SH-SY5Y (cell line): Measurements from ENCODE around the gene WBP2NL.

ENCODE experiments used
- GATA2 ChIP-seq: IDR thresholded peaks from 2 replicates; pipeline ENCODE4 v1.6.1; 2011; ENCODE audit warnings: mild to moderate bottlenecking, low read depth, low read length
- GATA3 ChIP-seq: IDR thresholded peaks from 2 replicates; pipeline ENCODE4 v1.6.1; 2011; ENCODE audit warnings: low read depth, mild to moderate bottlenecking, low read length, moderate library complexity

WBP2NL gene

DNA sequence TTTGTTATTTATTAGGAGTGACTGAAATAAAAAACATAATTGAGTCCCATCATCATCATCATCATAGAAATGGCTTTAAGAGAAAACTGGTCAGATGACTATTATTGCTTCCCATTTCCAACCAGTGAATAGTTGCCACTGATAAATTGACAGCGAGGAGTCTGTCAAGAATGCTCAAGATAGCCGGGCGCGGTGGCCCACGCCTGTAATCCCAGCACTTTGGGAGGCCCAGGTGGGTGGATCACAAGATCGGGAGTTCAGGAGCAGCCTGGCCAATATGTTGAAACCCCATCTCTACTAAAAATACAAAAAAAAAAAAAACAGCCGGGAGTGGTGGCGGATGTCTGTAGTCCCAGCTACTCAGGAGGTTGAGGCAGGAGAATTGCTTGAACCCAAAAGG lies 1.9 kb downstream of the WBP2NL start:
- TF ChIP-seq GATA2 = no peak
- no peak for TF ChIP-seq GATA3

DNA sequence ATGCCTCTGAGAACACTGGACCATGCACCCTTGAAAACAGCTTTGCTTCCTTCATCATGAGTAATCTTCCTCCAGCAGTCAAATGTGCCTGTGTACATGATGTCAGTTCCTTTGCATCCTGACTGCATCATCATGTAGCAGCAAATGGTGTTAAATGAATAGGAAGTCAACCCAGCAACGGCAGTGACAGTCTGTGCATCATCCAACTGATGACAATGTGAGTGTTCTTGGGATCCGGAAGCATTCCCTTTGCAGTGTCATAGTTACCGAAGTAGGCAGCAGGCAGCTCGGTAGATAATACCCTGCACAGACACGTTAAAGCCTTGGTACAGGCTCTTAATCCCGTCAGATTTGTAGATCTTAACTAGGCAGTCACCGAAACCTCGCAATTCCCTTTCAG lies 2.5 kb downstream of the WBP2NL start:
- TF ChIP-seq GATA3 (no peak), GATA2 (no peak)

DNA sequence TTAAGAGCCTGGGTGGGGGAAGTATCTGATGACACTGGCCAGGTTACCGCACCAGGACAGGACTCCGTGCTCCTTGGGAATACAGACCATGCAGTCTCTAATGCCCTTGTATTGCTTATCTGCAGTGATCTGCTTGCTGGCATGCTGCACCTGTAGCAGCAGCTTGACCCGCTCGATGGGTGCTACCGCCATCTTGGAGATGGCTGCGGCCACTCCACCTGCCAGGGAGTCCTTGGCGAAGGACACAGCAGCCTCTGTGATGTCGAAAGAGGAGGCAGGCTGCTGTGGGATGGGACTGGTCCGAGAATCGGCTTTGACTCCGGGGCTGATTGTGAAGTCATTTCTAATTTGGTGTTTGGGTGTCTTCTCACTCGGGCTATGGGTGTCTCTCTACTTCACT lies 3.1 kb downstream of the WBP2NL start:
- TF ChIP-seq GATA3 (no peak), GATA2 (no peak)

DNA sequence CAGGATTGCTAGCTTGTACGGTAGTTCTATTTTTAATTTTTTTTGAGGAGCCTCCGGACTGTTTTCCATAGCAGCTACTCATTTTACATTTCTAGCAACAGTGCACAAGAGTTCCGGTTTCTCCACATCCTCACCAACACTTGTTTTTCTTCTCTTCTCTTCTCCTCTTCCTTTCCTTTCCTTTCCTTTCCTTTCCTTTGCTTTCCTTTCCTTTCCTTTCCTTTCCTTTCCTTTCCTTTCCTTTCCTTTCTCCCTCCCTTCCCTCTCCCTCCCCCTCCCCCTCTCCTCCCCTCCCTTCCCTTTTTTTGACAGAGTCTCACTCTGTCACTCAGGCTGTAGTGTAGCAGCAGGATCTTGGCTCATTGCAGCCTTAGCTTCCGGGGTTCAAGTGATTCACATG lies 9.3 kb downstream of the WBP2NL start:
- TF ChIP-seq GATA2 (no peak), GATA3 (no peak)

DNA sequence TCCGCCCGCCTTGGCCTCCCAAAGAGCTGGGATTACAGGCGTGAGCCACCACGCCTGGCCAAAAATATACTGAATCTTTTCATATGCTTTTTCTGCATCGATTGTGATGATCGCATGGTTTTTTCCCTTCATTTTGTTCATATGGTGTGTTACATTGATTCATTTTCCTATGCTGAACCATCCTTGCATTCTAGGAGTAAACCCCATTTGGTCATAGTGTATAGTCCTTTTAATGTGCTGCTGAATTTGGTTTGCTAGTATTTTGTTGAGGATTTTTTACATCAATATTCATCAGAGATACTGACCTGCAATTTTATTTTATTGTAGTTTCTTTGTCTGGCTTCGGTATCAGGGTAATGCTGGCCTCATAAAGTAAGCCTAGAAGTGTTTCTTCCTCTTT lies 12.2 kb downstream of the WBP2NL start:
- TF ChIP-seq GATA2 (no peak), GATA3 (no peak)

DNA sequence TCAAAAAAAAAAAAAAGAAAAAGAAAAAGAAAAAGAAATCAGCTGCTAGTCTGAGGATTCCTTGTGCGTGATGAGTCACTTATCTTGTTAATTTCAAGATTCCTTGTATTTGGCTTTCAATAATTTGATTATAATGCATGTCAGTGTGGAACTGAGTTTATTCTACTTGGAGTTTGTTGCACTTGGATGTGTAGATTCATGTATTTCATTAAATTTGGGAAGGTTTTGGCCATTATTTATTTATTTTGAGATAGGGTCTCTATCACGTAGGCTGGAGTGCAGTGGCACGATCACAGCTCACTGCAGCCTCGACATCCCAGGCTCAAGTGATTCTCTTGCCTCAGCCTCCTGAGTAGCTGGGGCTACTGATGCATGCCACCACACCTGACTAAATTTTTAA lies 14.8 kb downstream of the WBP2NL start:
- TF ChIP-seq GATA3 = no peak
- TF ChIP-seq GATA2 = no peak

DNA sequence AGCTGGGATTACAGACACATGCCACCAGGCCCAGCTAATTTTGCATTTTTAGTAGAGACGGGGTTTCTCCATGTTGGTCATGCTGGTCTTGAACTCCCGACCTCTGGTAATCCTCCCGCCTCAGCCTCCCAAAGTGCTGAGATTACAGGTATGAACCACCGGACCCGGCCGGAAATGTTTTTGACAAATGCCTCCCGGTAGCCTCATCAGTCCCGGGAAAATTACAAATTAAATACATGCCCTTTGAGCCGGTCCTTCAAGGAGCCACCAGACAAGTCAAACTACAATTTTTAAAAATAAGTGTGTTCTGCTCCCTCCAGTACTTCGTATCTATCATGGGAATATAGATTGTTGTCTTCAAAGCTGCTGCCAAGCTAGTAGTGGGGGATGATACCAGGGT lies 17.5 kb downstream of the WBP2NL start:
- TF ChIP-seq GATA2 = no peak
- TF ChIP-seq GATA3 = no peak

DNA sequence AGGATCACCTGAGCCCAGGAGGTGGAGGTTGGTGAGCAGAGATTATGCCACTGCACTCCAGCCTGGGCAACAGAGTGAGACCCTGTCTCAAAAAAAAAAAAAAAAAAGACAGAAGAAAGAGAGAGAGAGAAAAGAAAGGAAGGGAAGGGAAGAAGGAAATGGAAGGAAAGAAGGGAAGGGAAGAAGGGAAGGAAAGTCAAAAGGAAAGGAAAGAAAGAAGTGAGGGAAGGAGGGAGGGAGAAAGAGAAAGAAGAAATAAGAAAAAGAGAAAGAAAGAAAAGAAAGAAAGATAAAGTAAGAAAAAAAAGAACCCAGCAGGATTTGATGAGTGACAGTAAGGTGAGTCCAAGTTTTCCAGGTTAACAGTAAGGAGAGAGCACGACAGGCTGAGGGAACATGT lies 19.6 kb downstream of the WBP2NL start:
- TF ChIP-seq GATA3 = no peak
- no peak for TF ChIP-seq GATA2

DNA sequence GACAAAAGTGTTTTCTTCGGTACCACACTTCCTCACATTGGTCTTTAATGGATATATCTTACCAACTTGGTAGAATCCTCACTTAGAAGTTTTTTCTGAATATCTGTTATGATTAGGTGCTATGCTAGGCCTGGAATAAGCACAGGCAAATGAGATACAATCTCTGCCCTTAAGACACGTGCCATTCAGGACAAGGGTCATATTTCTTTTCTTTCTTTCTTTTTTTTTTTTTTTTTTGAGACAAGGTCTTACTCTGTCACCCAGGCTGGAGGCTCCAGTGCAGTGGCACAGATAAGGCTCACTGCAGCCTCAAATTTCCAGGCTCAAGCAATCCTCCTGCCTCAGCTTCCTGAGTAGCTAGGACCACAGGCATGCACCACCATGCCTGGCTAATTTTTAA lies 23.0 kb downstream of the WBP2NL start:
- TF ChIP-seq GATA2 (no peak), GATA3 (no peak)

DNA sequence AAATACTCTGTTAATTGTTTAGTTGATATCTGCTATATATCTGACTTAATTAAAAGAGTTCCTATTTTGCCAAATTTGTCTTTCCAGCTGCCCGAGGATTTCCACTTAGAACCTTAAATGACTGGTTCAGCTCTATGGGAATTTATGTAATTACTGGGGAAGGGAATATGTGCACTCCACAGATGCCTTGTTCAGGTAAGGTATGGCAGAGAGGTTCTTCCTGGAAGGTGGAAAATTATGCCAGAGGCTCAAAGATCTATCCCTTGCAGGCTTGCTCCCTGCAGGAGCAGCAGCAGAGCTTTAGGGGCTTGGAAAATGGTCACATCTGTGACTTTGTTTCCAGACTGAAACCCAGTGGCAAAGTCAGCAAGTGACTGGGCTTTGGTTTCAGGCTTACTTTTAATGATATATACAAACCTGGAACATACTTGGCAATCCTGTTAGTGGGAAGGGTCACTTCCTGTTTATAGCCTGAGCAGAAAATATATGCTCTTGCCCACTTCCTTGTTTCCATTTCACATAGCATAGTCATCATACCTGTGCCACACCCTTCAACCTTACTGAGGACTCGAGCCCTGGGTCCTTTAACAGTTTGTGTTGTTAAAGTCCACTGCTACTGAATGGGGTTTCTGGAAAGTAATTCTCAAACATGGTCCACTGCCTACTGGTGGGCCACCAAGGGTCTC lies 23.7 kb downstream of the WBP2NL start:
- no peak for TF ChIP-seq GATA2
- TF ChIP-seq GATA3 = no peak

DNA sequence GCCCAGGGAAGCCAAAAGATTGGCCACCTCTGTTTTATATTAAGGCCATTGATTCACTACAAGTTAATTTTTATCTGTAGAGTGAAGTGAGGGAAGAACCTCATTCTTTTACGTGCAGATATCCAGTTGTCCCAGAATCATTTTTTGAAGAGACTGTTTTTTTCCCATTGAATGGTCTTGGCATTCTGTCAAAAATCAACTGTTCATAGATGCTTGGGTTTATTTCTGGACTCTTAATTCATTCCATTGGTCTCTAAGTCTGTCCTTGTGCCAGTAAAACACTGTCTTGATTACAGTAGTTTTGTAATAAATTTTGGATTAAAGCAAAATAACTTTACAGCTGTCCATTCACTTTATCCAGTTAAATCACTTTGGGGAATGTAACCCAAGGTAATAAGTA lies 26.8 kb downstream of the WBP2NL start:
- TF ChIP-seq GATA3 (no peak), GATA2 (no peak)

DNA sequence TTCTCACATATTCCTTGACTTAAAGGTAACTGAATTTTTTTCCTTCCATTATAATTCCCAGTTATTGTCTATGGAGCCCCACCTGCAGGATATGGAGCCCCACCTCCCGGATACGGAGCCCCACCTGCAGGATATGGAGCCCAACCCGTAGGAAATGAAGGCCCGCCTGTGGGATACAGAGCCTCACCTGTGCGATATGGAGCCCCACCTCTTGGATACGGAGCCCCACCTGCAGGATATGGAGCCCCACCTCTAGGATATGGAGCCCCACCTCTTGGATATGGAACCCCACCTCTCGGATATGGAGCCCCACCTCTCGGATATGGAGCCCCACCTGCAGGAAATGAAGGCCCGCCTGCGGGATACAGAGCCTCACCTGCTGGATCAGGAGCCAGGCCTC lies 28.1 kb downstream of the WBP2NL start:
- TF ChIP-seq GATA3 (no peak), GATA2 (no peak)

DNA sequence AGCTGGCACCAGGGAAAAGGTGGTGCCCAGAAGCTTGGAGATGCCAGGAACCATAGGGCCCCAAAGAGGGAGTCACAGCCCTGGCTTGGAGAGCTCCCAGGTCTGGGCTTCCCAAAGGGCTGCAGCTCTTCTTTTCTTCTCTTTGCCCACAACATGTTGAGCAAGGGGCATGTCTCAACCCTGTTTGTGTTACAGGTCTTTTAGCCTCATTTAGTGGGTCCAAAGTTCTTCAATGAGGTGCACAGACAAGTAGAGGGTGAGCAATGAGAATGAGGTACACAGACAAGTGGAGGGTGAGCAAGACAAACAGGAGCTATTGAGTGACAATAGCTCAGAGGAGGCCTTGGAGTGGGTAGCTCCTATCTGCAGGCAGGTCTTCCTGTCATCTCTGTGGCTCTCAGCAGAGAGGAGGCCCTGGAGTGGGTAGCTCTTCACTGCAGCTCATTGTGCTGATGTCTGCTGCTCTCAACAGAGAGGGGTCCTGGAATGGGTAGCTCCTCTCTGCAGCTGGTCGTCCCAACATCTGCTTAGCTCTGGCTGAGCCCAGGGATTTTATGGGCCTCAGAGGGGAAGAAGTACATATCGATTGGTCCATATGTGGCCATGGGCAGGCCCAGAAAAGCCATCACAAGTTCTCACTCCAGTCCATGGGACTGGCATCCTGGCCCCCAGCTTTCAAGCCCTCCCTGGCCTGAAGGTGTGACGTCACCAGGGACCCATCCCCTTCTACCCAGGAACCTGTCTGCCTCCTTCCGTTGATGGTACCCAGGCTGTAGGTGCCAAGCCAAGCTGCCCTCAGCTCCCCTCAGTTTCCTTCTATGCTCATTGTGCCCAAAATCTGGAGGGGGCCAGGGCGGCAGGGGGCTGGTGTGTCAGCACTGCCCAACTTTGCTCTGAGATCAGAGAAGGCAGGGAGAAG lies 34.9 kb downstream of the WBP2NL start:
- TF ChIP-seq GATA2 (no peak), GATA3 (no peak)

DNA sequence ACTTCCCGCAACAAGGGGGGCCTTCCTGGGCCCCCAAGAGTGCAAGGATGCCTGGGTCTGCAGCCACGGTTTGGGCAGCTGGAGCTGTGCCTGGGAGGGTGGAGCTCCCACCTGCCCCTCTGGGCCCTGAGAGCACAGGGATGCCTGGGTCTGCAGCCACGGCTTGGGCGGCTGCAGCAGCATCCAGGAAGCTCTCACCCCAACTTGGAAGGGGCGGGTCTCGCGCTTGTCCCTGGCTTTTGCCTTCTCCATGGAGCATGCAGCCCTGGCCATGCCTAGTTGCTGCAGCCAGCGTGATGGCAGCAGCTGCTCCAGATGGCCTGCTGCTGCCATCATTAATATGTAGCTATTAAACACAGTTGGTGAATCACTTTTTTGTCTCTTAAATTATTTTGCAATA lies 36.7 kb downstream of the WBP2NL start:
- TF ChIP-seq GATA2 = no peak
- TF ChIP-seq GATA3 = no peak

DNA sequence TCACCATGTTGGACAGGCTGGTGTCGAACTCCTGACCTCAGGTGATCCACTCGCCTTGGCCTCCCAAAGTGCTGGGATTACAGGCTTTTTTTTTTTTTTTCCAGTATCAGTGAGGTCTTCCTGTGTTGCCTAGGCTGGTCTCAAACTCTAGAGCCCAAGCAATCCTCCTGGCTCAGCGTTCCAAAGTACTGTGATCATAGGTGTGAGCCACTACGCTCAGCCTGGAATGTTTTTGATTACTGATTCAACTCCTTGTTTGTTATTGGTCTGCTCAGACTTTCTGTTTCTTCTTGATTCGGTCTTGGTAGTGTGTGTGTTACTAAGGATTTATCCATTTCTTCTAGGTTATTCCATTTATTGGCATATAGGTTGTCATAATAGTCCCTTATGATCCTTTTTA lies 40.7 kb downstream of the WBP2NL start:
- no peak for TF ChIP-seq GATA3
- TF ChIP-seq GATA2 = no peak
